Colonic mucosa (tissue), 4 donors: Measurements from ENCODE around the gene SLC22A3. TPM values are rescaled to one million over a fixed set of nuclear protein-coding genes. Genes with fewer than 3 reads are reported as not detected.

ENCODE experiments used
- DNase-seq: peaks from one replicate; pipeline ENCODE4 v3.0.0-alpha.2; 2020
- H3K27ac ChIP-seq: fragments of 200-600 bp; one replicate; pipeline ENCODE4 v1.8.0; 2021
- H3K27me3 ChIP-seq: fragments of 200-600 bp; one replicate; pipeline ENCODE4 v1.8.0; 2021
- H3K36me3 ChIP-seq: fragments of 200-600 bp; one replicate; pipeline ENCODE4 v1.8.0; 2021
- H3K4me1 ChIP-seq: fragments of 200-600 bp; one replicate; pipeline ENCODE4 v1.8.0; 2021; ENCODE audit warnings: mild to moderate bottlenecking
- H3K4me3 ChIP-seq: fragments of 200-600 bp; one replicate; pipeline ENCODE4 v1.8.0; 2021
- H3K9ac ChIP-seq, 2 donors: one replicate each; pipeline ENCODE4 v1.7.0; 2013; ENCODE audit warnings: control low read depth in 2 of 2, low read depth in 2 of 2, low read length in 2 of 2
- H3K9me3 ChIP-seq: fragments of 200-600 bp; one replicate; pipeline ENCODE4 v1.8.0; 2021
- intact Hi-C: fragments of 100-400 bp; cut with DNase I; formaldehyde crosslinking; loops from one replicate; pipeline ENCODE4 v1.14.1; 2022
- total RNA-seq, 2 donors: library from RNA; stranded (reverse); fragmentation: NEBNext Ultra II Directional in 1 of 2; extraction: Animal tissue kit (Norgen Biotek cat#: 25700) in 1 of 2; gene quantifications; one replicate each; pipeline ENCODE4 v1.2.1, GENCODE V29; 2021
- TF ChIP-seq, protein P1 (sequence below): fragments of 200-600 bp; IDR thresholded peaks from one replicate; pipeline ENCODE4 v1.8.0; 2022; ENCODE audit warnings: antibody characterized with exemption, mild to moderate bottlenecking
- donor health status: healthy.
- donor health status: DM: no; HTN: no; CAD: no.
- donor health status: DM: no; HTN: no; CAD: no.

The SLC22A3 gene
- total RNA-seq, 2 donors from 2014 or later: 2.1 to 2.5 TPM

DNA sequence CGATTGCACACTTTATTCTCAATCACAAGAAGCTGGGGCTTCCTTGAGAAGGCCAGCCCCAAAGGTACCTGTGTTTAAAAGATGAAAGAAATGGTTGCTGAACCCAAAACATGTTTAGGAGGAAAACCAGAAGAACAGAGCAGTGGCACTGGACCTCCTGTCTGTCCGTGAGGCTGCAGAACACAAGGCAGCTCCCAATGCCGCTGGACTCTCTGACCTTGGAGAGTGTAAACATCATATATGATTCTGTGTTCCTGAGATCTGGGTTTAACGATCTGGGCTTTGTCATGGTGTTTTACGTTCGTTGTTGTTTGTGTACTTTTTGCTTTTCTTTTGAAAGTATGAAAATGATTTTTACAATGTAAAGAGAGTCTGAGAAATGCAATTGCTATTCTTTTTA is 106.1 kb downstream of the SLC22A3 start:
- no peaks in the 10 kb centered on the region for H3K36me3 ChIP-seq
- H3K4me3 ChIP-seq: no peak overlapping the region
- TF ChIP-seq, protein P1, sequence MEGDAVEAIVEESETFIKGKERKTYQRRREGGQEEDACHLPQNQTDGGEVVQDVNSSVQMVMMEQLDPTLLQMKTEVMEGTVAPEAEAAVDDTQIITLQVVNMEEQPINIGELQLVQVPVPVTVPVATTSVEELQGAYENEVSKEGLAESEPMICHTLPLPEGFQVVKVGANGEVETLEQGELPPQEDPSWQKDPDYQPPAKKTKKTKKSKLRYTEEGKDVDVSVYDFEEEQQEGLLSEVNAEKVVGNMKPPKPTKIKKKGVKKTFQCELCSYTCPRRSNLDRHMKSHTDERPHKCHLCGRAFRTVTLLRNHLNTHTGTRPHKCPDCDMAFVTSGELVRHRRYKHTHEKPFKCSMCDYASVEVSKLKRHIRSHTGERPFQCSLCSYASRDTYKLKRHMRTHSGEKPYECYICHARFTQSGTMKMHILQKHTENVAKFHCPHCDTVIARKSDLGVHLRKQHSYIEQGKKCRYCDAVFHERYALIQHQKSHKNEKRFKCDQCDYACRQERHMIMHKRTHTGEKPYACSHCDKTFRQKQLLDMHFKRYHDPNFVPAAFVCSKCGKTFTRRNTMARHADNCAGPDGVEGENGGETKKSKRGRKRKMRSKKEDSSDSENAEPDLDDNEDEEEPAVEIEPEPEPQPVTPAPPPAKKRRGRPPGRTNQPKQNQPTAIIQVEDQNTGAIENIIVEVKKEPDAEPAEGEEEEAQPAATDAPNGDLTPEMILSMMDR: no peak
- no peaks in the 10 kb centered on the region for H3K4me1 ChIP-seq
- no peak for DNase-seq
- no peaks in the 10 kb centered on the region for H3K27me3 ChIP-seq
- no peaks in the 10 kb centered on the region for H3K9me3 ChIP-seq
- intact Hi-C loops: loop anchor here (10.0 kb wide), 1 partner anchor 150 kb away; no protein-coding TSS in a partner anchor
- H3K9ac ChIP-seq: no peak overlapping the region
- H3K27ac ChIP-seq: no peak overlapping the region

DNA sequence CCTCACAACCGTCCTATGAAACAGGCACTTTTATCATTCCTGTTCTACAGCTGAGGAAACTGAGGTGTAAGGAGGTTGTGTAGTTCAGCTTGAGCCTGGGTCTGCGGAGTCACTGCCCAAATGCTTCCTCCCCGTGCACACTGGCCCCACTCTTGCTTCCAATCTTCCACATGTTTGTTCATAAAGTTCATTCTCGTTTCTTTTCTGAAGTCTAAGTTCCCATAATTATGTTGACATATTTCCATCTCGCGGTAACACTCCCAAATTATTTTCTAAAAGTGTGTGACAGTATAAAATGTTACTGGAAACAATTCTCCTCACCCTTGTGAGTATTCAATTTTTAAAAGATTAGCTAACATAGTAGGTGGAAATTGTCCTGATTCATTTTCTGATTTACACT is 106.9 kb downstream of the SLC22A3 start:
- no peaks in the 10 kb centered on the region for H3K36me3 ChIP-seq
- no peaks in the 10 kb centered on the region for H3K9me3 ChIP-seq
- DNase-seq: no peak
- no peaks in the 10 kb centered on the region for H3K27me3 ChIP-seq
- no peaks in the 10 kb centered on the region for H3K4me1 ChIP-seq
- H3K27ac ChIP-seq: no peak overlapping the region
- no peak overlapping the region for H3K4me3 ChIP-seq
- H3K9ac ChIP-seq: no peak overlapping the region
- intact Hi-C loops: loop anchor here (5.0 to 10.0 kb wide), 2 partner anchors 150 to 593 kb away; no protein-coding TSS in a partner anchor
- TF ChIP-seq, protein P1: no peak

DNA sequence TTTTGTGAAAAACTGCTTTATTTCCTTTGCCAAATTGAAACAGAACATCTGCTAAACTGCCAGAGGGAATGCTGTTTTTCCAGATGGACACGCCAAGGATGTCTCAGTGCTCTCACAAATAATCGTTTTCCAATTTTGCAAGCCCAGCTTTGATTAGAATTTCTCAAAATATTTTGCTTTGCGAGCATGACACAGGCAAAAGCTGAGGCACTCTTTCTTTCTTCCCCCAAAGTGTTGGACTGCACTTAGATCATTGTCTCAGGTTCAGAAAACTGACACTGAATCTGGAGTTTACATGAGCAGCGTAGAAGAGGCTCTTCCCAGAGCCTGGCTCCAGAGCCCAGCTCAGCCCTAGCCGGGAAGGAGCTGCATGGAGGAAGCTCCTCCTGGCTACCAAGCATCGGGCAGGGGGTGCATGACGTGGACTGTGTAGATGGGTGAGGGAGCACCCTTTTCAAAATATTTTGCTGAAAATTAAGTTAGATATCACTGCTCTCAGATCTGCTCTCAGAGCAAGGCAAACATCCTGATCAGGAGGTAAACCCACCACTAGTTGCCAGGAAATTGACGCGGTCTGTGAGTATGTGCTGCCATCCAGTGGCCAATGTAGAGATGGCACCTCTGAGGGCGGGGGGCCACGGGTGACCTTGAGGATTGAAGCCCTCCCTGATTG is 107.5 kb downstream of the SLC22A3 start:
- Histone ChIP-seq H3K9ac (peak overlapping the region in 1 of 2 donors; percentile 27), H3K36me3 (no peaks in the 10 kb centered on the region), H3K4me3 (no peak overlapping the region), H3K4me1 (no peaks in the 10 kb centered on the region), H3K27me3 (no peaks in the 10 kb centered on the region), H3K9me3 (no peaks in the 10 kb centered on the region), H3K27ac (no peak overlapping the region)
- intact Hi-C loops: loop anchor here (2.0 to 10.0 kb wide), 4 partner anchors 151 to 593 kb away; no protein-coding TSS in a partner anchor
- TF ChIP-seq, protein P1: peak; percentile 98
- DNase-seq: peak; percentile 68

DNA sequence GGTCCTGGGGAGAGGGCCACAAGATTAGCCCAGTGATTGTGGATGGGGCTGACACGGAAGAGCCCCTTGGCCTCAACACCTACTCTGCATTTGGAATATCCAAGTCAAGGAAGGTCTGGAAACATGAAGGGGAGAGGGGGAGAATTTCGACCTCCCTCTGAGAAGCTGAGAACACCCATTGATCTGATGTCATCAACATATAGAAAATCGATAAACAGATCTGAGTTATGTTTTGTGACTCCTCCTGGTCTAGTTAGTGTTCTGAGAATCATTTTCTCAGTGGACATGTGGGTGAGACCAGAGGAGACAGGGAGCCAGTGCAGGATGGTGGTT is 108.0 kb downstream of the SLC22A3 start:
- no peak overlapping the region for H3K27ac ChIP-seq

DNA sequence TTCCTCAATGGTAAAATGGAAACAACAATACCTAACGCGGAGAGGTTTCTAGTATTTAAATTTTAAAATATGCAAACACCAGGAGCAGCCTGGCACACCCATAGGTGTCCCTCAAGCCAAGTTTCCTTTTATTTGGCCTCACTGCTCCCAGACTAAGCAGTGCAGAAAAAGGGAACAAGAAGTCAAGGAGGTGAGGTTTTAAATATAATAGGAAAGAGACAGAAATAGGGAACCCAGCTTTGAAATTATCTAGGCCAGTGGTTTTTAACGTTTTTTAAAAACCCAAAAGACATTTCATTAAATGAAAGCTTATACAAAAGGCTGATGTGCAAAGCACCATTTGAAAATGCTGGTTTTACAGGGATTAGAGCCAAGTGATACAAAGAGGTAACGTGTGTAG is 109.6 kb downstream of the SLC22A3 start:
- no peaks in the 10 kb centered on the region for H3K9me3 ChIP-seq
- H3K27me3 ChIP-seq: no peaks in the 10 kb centered on the region
- no peak overlapping the region for H3K4me3 ChIP-seq
- H3K4me1 ChIP-seq: no peaks in the 10 kb centered on the region
- intact Hi-C loops: loop anchor here (2.0 to 10.0 kb wide), 4 partner anchors 153 to 596 kb away; no protein-coding TSS in a partner anchor
- TF ChIP-seq, protein P1: no peak
- no peak overlapping the region for H3K27ac ChIP-seq
- no peak for DNase-seq
- no peak overlapping the region for H3K9ac ChIP-seq
- no peaks in the 10 kb centered on the region for H3K36me3 ChIP-seq

More for the DNA sequence above, 108.0 kb downstream of the SLC22A3 start:
- H3K9me3 ChIP-seq: no peaks in the 10 kb centered on the region
- H3K27me3 ChIP-seq: no peaks in the 10 kb centered on the region
- H3K4me3 ChIP-seq: no peak overlapping the region
- no peak for DNase-seq
- intact Hi-C loops: loop anchor here (2.0 to 10.0 kb wide), 4 partner anchors 151 to 594 kb away; no protein-coding TSS in a partner anchor
- H3K4me1 ChIP-seq: no peaks in the 10 kb centered on the region
- H3K9ac ChIP-seq: peak overlapping the region in 1 of 2 donors; percentile 27
- TF ChIP-seq, protein P1: peak; percentile 12
- H3K36me3 ChIP-seq: no peaks in the 10 kb centered on the region
